GM10266 (cell line): ENCODE results near the gene YWHAH.

Source experiments
- DNase-seq: peaks from one replicate; pipeline ENCODE4 v3.0.0; 2012; ENCODE audit errors: extremely low spot score
- CTCF ChIP-seq: IDR thresholded peaks from 2 replicates; pipeline ENCODE4 v1.5.1; 2012; ENCODE audit warnings: mild to moderate bottlenecking, low read depth; ENCODE audit not compliant: control insufficient read depth, insufficient read depth; ENCODE audit errors: missing control alignments

The YWHAH gene

GRCh38 chr22:31995807-31996206, 51.5 kb downstream of the YWHAH start:
- DNase-seq = no peak
- no peak for TF ChIP-seq CTCF

GRCh38 chr22:31998784-31999385, 54.5 kb downstream of the YWHAH start:
- DNase-seq = no peak
- no peak for TF ChIP-seq CTCF

- TF ChIP-seq CTCF = no peak
- DNase-seq = no peak
Observed at GRCh38 chr22:32000181-32000580, 55.8 kb downstream of the YWHAH start.

GRCh38 chr22:32005453-32005852, 61.1 kb downstream of the YWHAH start:
- TF ChIP-seq CTCF = no peak
- DNase-seq = no peak
